Measurements from ENCODE around the gene KRCC1.

- TF ChIP-seq POLR2A (IDR thresholded peaks at IDR 0.05) = no peak
- TF ChIP-seq CTCF (IDR thresholded peaks at IDR 0.05) = no peak
Observed at GRCh38 chr2:88085099-88085498, 29.5 kb upstream of the KRCC1 start.
